HepG2 (cell line): Measurements from ENCODE around the gene AIF1. TPM values are rescaled to one million over a fixed set of nuclear protein-coding genes. Genes with fewer than 3 reads are reported as not detected.

Experiments
- ATAC-seq: fragments of 200-7000 bp; cut with Tn5 transposase; 3 replicates; pipeline ENCODE4 v1.9.1; 2020; ENCODE audit warnings: mild to moderate bottlenecking, moderate library complexity
- BruUV-seq: library from RNA; stranded (reverse); fragments of 400-500 nt; replicated peaks from 2 replicates; lab custom pipeline; 2021; lab: Mats Ljungman, UMichigan
- CTCF ChIA-PET: fragments of 300-600 bp; formaldehyde crosslinking; extraction: SDS; loops from one replicate; lab custom pipeline; 2021; ENCODE audit warnings: low total read pairs, inconsistent platforms, low intra/inter-chr PET ratio; lab: Yijun Ruan, JAX
- POLR2A ChIA-PET: fragments of 350-600 bp; sonication (Branson Sonifier 250); formaldehyde crosslinking; loops from one replicate; lab custom pipeline; 2020; ENCODE audit warnings: antibody characterized with exemption, inconsistent platforms; lab: Yijun Ruan, JAX
- DNase-seq: peaks from one replicate; pipeline ENCODE4 v3.0.0-alpha.2; 2015; ENCODE audit warnings: low spot score
- FAIRE-seq: peaks from 3 replicates; lab custom pipeline; 2011; peaks lifted over from hg19 to GRCh38; lab: Jason Lieb, UNC
- H2AFZ ChIP-seq: one replicate; pipeline ENCODE4 v1.6.1; 2011; ENCODE audit warnings: low read length, inconsistent platforms
- H3K27ac ChIP-seq: fragments of 300-600 bp; 3 replicates; pipeline ENCODE4 v1.8.0; 2011; ENCODE audit warnings: mixed run types, mild to moderate bottlenecking, mixed read lengths, low read length, inconsistent platforms; ENCODE audit not compliant: insufficient read depth; ENCODE audit errors: extremely low read length
- H3K27me3 ChIP-seq, 2 experiments: fragments of 200-600 bp in 1 of 2; 2 replicates in 1 of 2; 3 replicates in 1 of 2; pipeline versions ENCODE4 v1.6.0 to v1.8.0; 2011; ENCODE audit warnings: low read length in 2 of 2, mild to moderate bottlenecking in 2 of 2, moderate library complexity in 2 of 2, inconsistent platforms in 1 of 2; ENCODE audit not compliant: insufficient read depth in 2 of 2, control insufficient read depth in 1 of 2
- H3K36me3 ChIP-seq, 2 experiments: fragments of 200-600 bp in 1 of 2; replicated peaks in 1 of 2; 2 replicates in 1 of 2; 3 replicates in 1 of 2; pipeline versions ENCODE4 v1.5.1 to v1.8.0; 2011; ENCODE audit warnings: low read length in 2 of 2, inconsistent platforms in 1 of 2; ENCODE audit not compliant: insufficient read depth in 2 of 2, control insufficient read depth in 1 of 2
- H3K4me1 ChIP-seq: 2 replicates; pipeline ENCODE4 v1.5.1; 2012; ENCODE audit warnings: low read length, inconsistent platforms; ENCODE audit not compliant: insufficient read depth
- H3K4me2 ChIP-seq: 2 replicates; pipeline ENCODE4 v1.6.0; 2011; ENCODE audit warnings: low read depth, low read length, inconsistent platforms
- H3K4me3 ChIP-seq, 3 experiments: fragments of 200-600 bp in 1 of 3; sonication (generic), shearing (Covaris generic) in 1 of 3; replicated peaks in 1 of 3; 2 replicates each; pipeline ENCODE4 v1.5.1; 2011 to 2016; ENCODE audit warnings: low read length in 3 of 3, inconsistent platforms in 2 of 3, low read depth in 2 of 3, mild to moderate bottlenecking in 2 of 3, control low read depth in 1 of 3, mixed read lengths in 1 of 3; ENCODE audit not compliant: insufficient read depth in 1 of 3
- H3K79me2 ChIP-seq: one replicate; pipeline ENCODE4 v1.6.1; 2011; ENCODE audit warnings: low read length, inconsistent platforms; ENCODE audit not compliant: insufficient read depth
- H3K9ac ChIP-seq: 2 replicates; pipeline ENCODE4 v1.6.0; 2011; ENCODE audit warnings: mild to moderate bottlenecking, low read depth, low read length, inconsistent platforms; ENCODE audit not compliant: insufficient read depth
- H3K9me3 ChIP-seq: 2 replicates; pipeline ENCODE4 v1.5.1; 2012; ENCODE audit warnings: mild to moderate bottlenecking, low read length
- H4K20me1 ChIP-seq: 2 replicates; pipeline ENCODE4 v1.6.0; 2011; ENCODE audit warnings: inconsistent platforms, mild to moderate bottlenecking, low read length, moderate library complexity; ENCODE audit not compliant: insufficient read depth
- BCL6 ChIP-seq: IDR thresholded peaks from 2 replicates; pipeline ENCODE4 v1.6.1; 2016; ENCODE audit warnings: missing genetic modification reagents, missing compliant biosample characterization
- DNMT1 ChIP-seq: sonication (generic); formaldehyde crosslinking; IDR thresholded peaks from 2 replicates; pipeline ENCODE4 v1.5.1; 2020; ENCODE audit warnings: mild to moderate bottlenecking, missing genetic modification reagents
- FOXO1 ChIP-seq: sonication (generic); formaldehyde crosslinking; IDR thresholded peaks from 2 replicates; pipeline ENCODE4 v1.4.0; 2020; ENCODE audit warnings: missing genetic modification reagents
- GLI4 ChIP-seq: sonication (generic); formaldehyde crosslinking; IDR thresholded peaks from 2 replicates; pipeline ENCODE4 v1.5.1; 2020; ENCODE audit warnings: missing genetic modification reagents, mild to moderate bottlenecking, moderate library complexity, borderline replicate concordance
- HNF4A ChIP-seq: sonication (generic); formaldehyde crosslinking; IDR thresholded peaks from 2 replicates; pipeline ENCODE4 v1.4.0; 2020; ENCODE audit warnings: missing genetic modification reagents
- POLR2AphosphoS5 ChIP-seq: IDR thresholded peaks from 2 replicates; pipeline ENCODE4 v1.6.1; 2012; ENCODE audit warnings: low read depth, low read length
- SCMH1 ChIP-seq: sonication (generic); formaldehyde crosslinking; IDR thresholded peaks from 2 replicates; pipeline ENCODE4 v1.9.0; 2021; ENCODE audit warnings: missing genetic modification reagents, mild to moderate bottlenecking, borderline replicate concordance
- TBX2 ChIP-seq: sonication (generic); formaldehyde crosslinking; IDR thresholded peaks from 2 replicates; pipeline ENCODE4 v1.5.0; 2020; ENCODE audit warnings: missing genetic modification reagents, mild to moderate bottlenecking, borderline replicate concordance
- ZFP1 ChIP-seq: IDR thresholded peaks from 2 replicates; pipeline ENCODE4 v1.6.1; 2016
- ZFX ChIP-seq: sonication (generic); formaldehyde crosslinking; IDR thresholded peaks from 2 replicates; pipeline ENCODE4 v1.4.0; 2020; ENCODE audit warnings: mild to moderate bottlenecking, low read depth, missing genetic modification reagents, moderate library complexity
- ZNF496 ChIP-seq: sonication (generic); formaldehyde crosslinking; IDR thresholded peaks from 2 replicates; pipeline ENCODE4 v1.8.1; 2023; ENCODE audit warnings: mild to moderate bottlenecking, moderate library complexity, missing genetic modification reagents; ENCODE audit not compliant: insufficient replicate concordance
- WGBS: methylation state at CpG from one replicate; pipeline ENCODE4 v1.1.6; 2017; ENCODE audit warnings: low lambda C conversion rate; 5-methylcytosine and 5-hydroxymethylcytosine counted together
- in situ Hi-C: cut with HindIII; loops from 2 replicates; pipeline ENCODE4 v1.10.0; 2017; ENCODE audit warnings: low pct_unique_long_range_greater_than_20kb; ENCODE audit not compliant: extremely low pct_ligation_motif_present
- intact Hi-C: fragments of 100-400 bp; cut with micrococcal nuclease; formaldehyde crosslinking; loops from one replicate; pipeline ENCODE4 v1.10.0; 2022; ENCODE audit not compliant: unreplicated experiment
- polyA plus RNA-seq, 8 experiments: library from polyadenylated mRNA; depleted of rRNA in 3 of 8; stranded (reverse) in 7 of 8; unstranded in 1 of 8; fragments of >200 nt; fragmentation: Illumina TruSeq in 4 of 8; extraction: Trizol in 4 of 8; gene quantifications; 2 replicates each; pipeline versions ENCODE4 v1.2.1 to v1.2.3, GENCODE V29; 2011 to 2016; ENCODE audit warnings: low read depth in 4 of 8, missing spikeins in 1 of 8, mixed read lengths in 1 of 8; ENCODE audit not compliant: insufficient read depth in 1 of 8
- total RNA-seq, 5 experiments: library from RNA; depleted of rRNA; stranded (reverse); fragments of >200 nt; fragmentation: Illumina TruSeq; extraction: Trizol; gene quantifications; 2 replicates each; pipeline ENCODE4 v1.2.3, GENCODE V29; 2016; ENCODE audit warnings: low read depth in 1 of 5
- TF ChIP-seq, protein P1 (sequence below): IDR thresholded peaks from 2 replicates; pipeline ENCODE4 v1.6.1; 2012; ENCODE audit warnings: inconsistent platforms
- TF ChIP-seq, protein P2 (sequence below): sonication (generic); formaldehyde crosslinking; IDR thresholded peaks from 2 replicates; pipeline ENCODE4 v1.4.0; 2020; ENCODE audit warnings: missing genetic modification reagents, low read depth, mild to moderate bottlenecking, borderline replicate concordance
- TF ChIP-seq, protein P3 (sequence below): sonication (generic); formaldehyde crosslinking; IDR thresholded peaks from 2 replicates; pipeline ENCODE4 v1.4.0; 2020; ENCODE audit warnings: low read depth, mild to moderate bottlenecking, missing genetic modification reagents
- TF ChIP-seq, protein P4 (sequence below): IDR thresholded peaks from 2 replicates; pipeline ENCODE4 v1.6.1; 2016; ENCODE audit warnings: low read depth, borderline replicate concordance
- TF ChIP-seq, protein P5 (sequence below): IDR thresholded peaks from 2 replicates; pipeline ENCODE4 v1.6.1; 2016

AIF1 gene
- total and polyA plus RNA-seq, 2 of the 13 experiments (the other 11 are each of a cell fraction or from before 2014, with no cell fraction given), result 1.5 TPM; not detected in 1

DNA sequence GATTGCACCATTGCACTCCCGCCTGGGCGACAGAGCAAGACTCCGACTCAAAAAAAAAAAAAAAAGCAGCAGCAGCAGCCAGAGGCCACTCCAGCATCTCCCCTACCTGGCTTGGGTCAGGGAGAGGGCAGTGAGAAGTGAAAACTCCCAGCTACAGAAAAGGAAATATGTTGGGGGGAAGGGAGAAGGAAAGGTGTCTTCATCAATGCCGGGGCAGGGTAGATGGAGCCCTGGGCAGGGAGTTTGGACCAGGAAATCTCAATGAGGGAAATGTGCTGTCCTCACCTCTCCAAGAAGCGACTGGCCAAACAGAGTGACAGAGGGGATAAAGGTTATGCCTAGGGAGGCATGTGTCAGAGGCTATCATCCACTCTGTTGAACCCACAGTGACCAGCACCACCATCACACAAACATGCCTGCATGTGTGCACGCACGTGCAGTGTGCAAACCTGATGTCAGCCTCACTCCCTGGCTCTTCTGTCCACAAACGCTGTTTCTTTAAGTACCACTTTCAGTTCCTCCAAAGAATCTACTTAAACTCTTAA lies 887 bp upstream of the AIF1 start:
- DNase-seq (peak; percentile 44), ATAC-seq (peak; percentile 83), FAIRE-seq (peak; percentile 85)
- H3K27ac ChIP-seq, result peak overlapping the region; percentile 50
- no peaks in the 10 kb centered on the region for H3K9me3 ChIP-seq
- H3K27me3 ChIP-seq, result no peaks in the 10 kb centered on the region; a peak in 1 of 5 replicates
- in situ Hi-C loops, result no loop called here
- H3K4me1 ChIP-seq, result peaks cover 43% of the 10 kb centered on the region
- no TSS peak for BruUV-seq
- intact Hi-C loops, result no loop called here
- ChIA-PET CTCF (interaction anchor here (1.4 kb wide), 1 partner anchor 16 kb away, joined by 3 read pairs; no protein-coding TSS in a partner anchor), POLR2A (interaction anchor here (1.1 to 2.1 kb wide), 9 partner anchors 16 to 192 kb away, joined by 3 to 10 read pairs (median 4); partner anchors contain the start of genes APOM, BAG6 and DDX39B)
- peak overlapping the region; percentile 50 for H3K9ac ChIP-seq
- no peaks in the 10 kb centered on the region for H4K20me1 ChIP-seq
- H3K36me3 ChIP-seq, result no peaks in the 10 kb centered on the region
- H3K4me3 ChIP-seq, result peak overlapping the region; percentile 38 to 66 (median 50)
- no peaks in the 10 kb centered on the region for H3K79me2 ChIP-seq
- peak overlapping the region; percentile 34 for H2AFZ ChIP-seq
- peak overlapping the region; percentile 91 for H3K4me2 ChIP-seq
- 2% methylated on average over 8 of the region's 8 CpGs for WGBS
- TF ChIP-seq ZFX (CRISPR knock-in tag) (no peak), DNMT1 (0 out of 2 replicates have a peak, but pooled peaks have one; percentile 36), ZFP1 (CRISPR knock-in tag) (no peak), SCMH1 (no peak), POLR2AphosphoS5 (no peak; the same call in 1 of the 2 replicates), ZNF496 (CRISPR knock-in tag) (no peak), GLI4 (0 out of 2 replicates have a peak, but pooled peaks have one; percentile 55), BCL6 (CRISPR knock-in tag) (no peak), FOXO1 (peak; percentile 58; the same call in 1 of the 2 replicates), HNF4A (CRISPR knock-in tag) (no peak), TBX2 (CRISPR knock-in tag) (no peak)
- TF ChIP-seq, protein P1, sequence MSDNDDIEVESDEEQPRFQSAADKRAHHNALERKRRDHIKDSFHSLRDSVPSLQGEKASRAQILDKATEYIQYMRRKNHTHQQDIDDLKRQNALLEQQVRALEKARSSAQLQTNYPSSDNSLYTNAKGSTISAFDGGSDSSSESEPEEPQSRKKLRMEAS, result peak; percentile 59; the same call in 1 of the 2 replicates
- TF ChIP-seq, protein P2, sequence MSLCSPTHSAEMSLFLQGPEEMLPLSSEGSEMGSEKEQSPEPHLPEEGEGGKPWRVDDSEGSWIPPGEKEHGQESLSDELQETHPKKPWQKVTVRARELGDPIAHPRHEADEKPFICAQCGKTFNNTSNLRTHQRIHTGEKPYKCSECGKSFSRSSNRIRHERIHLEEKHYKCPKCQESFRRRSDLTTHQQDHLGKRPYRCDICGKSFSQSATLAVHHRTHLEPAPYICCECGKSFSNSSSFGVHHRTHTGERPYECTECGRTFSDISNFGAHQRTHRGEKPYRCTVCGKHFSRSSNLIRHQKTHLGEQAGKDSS (CRISPR knock-in tag), result no peak
- TF ChIP-seq, protein P3, sequence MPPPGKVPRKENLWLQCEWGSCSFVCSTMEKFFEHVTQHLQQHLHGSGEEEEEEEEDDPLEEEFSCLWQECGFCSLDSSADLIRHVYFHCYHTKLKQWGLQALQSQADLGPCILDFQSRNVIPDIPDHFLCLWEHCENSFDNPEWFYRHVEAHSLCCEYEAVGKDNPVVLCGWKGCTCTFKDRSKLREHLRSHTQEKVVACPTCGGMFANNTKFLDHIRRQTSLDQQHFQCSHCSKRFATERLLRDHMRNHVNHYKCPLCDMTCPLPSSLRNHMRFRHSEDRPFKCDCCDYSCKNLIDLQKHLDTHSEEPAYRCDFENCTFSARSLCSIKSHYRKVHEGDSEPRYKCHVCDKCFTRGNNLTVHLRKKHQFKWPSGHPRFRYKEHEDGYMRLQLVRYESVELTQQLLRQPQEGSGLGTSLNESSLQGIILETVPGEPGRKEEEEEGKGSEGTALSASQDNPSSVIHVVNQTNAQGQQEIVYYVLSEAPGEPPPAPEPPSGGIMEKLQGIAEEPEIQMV (CRISPR knock-in tag), result no peak
- TF ChIP-seq, protein P4, sequence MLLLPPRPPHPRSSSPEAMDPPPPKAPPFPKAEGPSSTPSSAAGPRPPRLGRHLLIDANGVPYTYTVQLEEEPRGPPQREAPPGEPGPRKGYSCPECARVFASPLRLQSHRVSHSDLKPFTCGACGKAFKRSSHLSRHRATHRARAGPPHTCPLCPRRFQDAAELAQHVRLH (CRISPR knock-in tag), result 0 out of 2 replicates have a peak, but pooled peaks have one; percentile 34
- TF ChIP-seq, protein P5, sequence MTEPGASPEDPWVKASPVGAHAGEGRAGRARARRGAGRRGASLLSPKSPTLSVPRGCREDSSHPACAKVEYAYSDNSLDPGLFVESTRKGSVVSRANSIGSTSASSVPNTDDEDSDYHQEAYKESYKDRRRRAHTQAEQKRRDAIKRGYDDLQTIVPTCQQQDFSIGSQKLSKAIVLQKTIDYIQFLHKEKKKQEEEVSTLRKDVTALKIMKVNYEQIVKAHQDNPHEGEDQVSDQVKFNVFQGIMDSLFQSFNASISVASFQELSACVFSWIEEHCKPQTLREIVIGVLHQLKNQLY, result peak; percentile 44; the same call in 1 of the 2 replicates
